A549 treated with CORT108297 at 1 μM for 4 hours (cell line): ENCODE results near the gene CRHBP. TPM values are rescaled to one million over a fixed set of nuclear protein-coding genes. Genes with fewer than 3 reads are reported as not detected.

Source experiments
- total RNA-seq: library from RNA; stranded (reverse); fragments of 200-300 nt; extraction: Qiagen RNA extraction; gene quantifications from 5 replicates; pipeline ENCODE4 v1.2.3, GENCODE V29; 2022

Gene CRHBP
- total RNA-seq, result 0.09 to 0.25 TPM (median 0.15 TPM) in 5 replicates

GRCh38 chr5:76952795-76953536 is at the start of gene CRHBP:
Gene CRHBP, plus strand, starts transcription at chr5:76953045. Its CDS starts 90 bp downstream, at chr5:76953135.

Other genes starting within 250 kb of the CRHBP start
- gene F2R, start 236.9 kb upstream of the CRHBP start, total RNA-seq, result 37.1 to 56.0 TPM (median 52.0 TPM) in 5 replicates
- gene F2RL1, start 134.0 kb upstream of the CRHBP start, total RNA-seq, result 225 to 295 TPM (median 259 TPM) in 5 replicates
- not detected in 5 replicates for gene S100Z, start 103.0 kb upstream of the CRHBP start, total RNA-seq
- 12.7 to 15.9 TPM (median 14.4 TPM) in 5 replicates for gene AGGF1, start 77.4 kb downstream of the CRHBP start, total RNA-seq
- 3.1 to 3.5 TPM (median 3.3 TPM) in 5 replicates for gene ZBED3, start 134.2 kb downstream of the CRHBP start, total RNA-seq